ENCODE data around the gene HIPK2. TPM values are rescaled to one million over a fixed set of nuclear protein-coding genes. Genes with fewer than 3 reads are reported as not detected.

HIPK2 gene
- total RNA-seq, 2 donors from 2014 or later = 54.4 to 72.7 TPM

- Histone ChIP-seq H3K4me1 (replicated peaks) (no peaks in the 10 kb centered on the region), H3K4me3 (no peak overlapping the region), H3K27ac (no peak overlapping the region), H3K9me3 (no peaks in the 10 kb centered on the region), H3K36me3 (peaks cover 0 to 5% of the 10 kb centered on the region in 2 donors), H3K27me3 (replicated peaks; ENCODE audit: insufficient read depth) (no peaks in the 10 kb centered on the region)
- WGBS = 87% methylated on average over 6 of the region's 6 CpGs
- TF ChIP-seq POLR2AphosphoS5 (IDR thresholded peaks at IDR 0.05) (no peak), CTCF (IDR thresholded peaks at IDR 0.05) (no peak), POLR2A (IDR thresholded peaks at IDR 0.05) (no peak)
- intact Hi-C loops (cut with DNase I) = no loop called here
- DNase-seq (ENCODE audit: low spot score) = no peak
Measured at GRCh38 chr7:139568346-139568675, 209.5 kb downstream of the HIPK2 start.

DNA sequence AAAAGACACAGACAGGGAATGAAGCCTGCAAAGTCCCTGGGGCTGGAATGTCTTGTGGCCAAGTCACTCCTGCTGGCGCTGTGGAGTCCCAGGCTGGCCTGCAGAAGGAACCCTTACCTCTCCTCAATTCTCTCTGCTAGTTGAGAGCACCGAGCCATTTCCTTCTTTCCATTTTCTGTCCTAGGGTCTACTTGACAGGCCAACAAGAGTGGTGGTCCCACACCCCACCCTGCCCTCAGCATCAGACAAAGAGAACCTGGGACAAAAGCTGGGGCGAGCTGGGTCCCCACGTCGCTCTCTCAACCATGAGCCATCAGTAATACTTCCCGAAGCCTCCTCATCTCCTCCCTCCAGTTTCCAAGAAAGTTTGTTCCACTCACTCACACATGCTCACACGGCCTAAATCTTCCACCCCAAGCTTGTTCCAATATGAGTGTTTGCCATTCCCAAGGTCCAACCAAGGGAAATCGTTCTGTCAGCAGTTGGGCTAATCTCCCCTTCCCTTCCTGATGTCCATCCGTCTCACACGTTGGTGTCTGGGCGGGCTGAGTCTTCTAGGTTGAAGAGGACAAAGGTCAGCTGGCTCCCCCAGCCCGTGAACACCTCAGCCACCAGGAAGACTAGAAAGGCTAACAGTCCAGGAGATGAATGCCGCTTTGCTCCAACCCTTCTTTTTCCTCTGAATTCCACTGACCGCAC is 210.0 kb downstream of the HIPK2 start:
- peaks cover 0 to under 1% of the 10 kb centered on the region in 2 donors for H3K36me3 ChIP-seq
- H3K4me3 ChIP-seq = no peak overlapping the region
- H3K9me3 ChIP-seq = no peaks in the 10 kb centered on the region
- H3K27ac ChIP-seq = no peak overlapping the region
- no peak for DNase-seq (ENCODE audit: low spot score)
- WGBS = 92% methylated on average over 14 of the region's 14 CpGs
- intact Hi-C loops (cut with DNase I) = no loop called here
- no peak for TF ChIP-seq CTCF (IDR thresholded peaks at IDR 0.05)
- no peak for TF ChIP-seq POLR2AphosphoS5 (IDR thresholded peaks at IDR 0.05)
- TF ChIP-seq POLR2A (IDR thresholded peaks at IDR 0.05) = no peak
- no peaks in the 10 kb centered on the region for H3K27me3 ChIP-seq (replicated peaks; ENCODE audit: insufficient read depth)
- no peaks in the 10 kb centered on the region for H3K4me1 ChIP-seq (replicated peaks)

DNA sequence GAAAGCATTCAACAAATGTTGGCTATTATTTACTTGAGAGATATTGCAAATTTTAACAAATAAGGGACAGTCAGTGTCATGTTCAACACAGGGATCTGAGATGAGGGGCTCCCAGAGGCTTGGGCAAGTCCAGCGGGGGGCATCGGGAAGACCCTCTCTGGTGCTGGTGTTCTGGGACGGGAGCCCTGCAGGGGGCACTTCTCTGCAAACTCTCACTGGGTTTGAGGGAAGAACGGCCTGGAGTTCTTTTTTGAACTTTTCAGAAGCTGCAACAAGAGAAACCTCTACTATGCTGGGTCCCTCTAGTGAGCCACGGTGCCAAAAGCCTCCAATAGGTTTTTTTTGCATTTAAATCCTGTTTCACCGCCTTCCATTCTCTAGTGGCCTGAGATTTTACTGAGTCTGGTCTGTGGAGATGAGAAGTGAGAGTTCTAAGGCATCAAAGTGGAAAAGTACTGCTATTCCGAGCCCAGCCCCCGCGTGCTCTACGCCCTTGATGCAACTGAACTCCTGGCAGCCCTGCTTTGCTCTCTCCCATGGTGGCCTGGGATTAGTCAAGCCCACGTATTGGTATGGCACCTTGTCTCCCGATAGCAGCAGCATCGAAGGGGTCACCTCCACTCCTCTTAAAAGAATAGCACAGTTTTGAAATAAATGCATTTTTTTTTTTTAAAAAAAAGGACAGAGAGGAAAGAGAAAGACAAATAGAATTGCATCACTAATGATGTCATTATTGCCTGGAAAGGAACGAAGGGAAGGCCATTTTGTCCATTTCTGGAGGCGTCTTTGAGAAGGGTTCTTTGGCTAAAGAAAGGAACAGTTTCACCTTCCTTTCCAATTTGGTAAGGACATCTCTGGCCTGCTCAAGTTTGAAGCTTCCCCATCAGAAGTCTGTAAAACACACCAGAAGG is 210.8 kb downstream of the HIPK2 start:
- H3K27me3 ChIP-seq (replicated peaks; ENCODE audit: insufficient read depth) = no peaks in the 10 kb centered on the region
- H3K27ac ChIP-seq = no peak overlapping the region
- no peaks in the 10 kb centered on the region for H3K36me3 ChIP-seq
- H3K4me3 ChIP-seq = no peak overlapping the region
- TF ChIP-seq POLR2A (IDR thresholded peaks at IDR 0.05) = no peak
- TF ChIP-seq POLR2AphosphoS5 (IDR thresholded peaks at IDR 0.05) = no peak
- TF ChIP-seq CTCF (IDR thresholded peaks at IDR 0.05) = no peak
- no peak for DNase-seq (ENCODE audit: low spot score)
- no peaks in the 10 kb centered on the region for H3K9me3 ChIP-seq
- no peaks in the 10 kb centered on the region for H3K4me1 ChIP-seq (replicated peaks)
- WGBS = 89% methylated on average over 15 of the region's 15 CpGs
- intact Hi-C loops (cut with DNase I) = no loop called here

GRCh38 chr7:139566075-139566474 is 211.7 kb downstream of the HIPK2 start:
- Histone ChIP-seq H3K27ac (no peak overlapping the region), H3K36me3 (no peaks in the 10 kb centered on the region), H3K4me1 (replicated peaks) (no peaks in the 10 kb centered on the region), H3K9me3 (no peaks in the 10 kb centered on the region), H3K4me3 (no peak overlapping the region), H3K27me3 (replicated peaks; ENCODE audit: insufficient read depth) (no peaks in the 10 kb centered on the region)
- 89% methylated on average over 6 of the region's 6 CpGs for WGBS
- no peak for DNase-seq (ENCODE audit: low spot score)
- no peak for TF ChIP-seq POLR2A (IDR thresholded peaks at IDR 0.05)
- TF ChIP-seq CTCF (IDR thresholded peaks at IDR 0.05) = no peak
- no peak for TF ChIP-seq POLR2AphosphoS5 (IDR thresholded peaks at IDR 0.05)
- intact Hi-C loops (cut with DNase I) = no loop called here
